Activated naive CD8-positive, alpha-beta T cell (primary cell): ENCODE data around the gene PRDM16.
A peak's percentile ranks its signal among the peaks of the same experiment; 100 is the strongest.

ENCODE experiments used
- H3K27ac Mint-ChIP-seq: one replicate; pipeline ENCODE4 v1.8.0; 2021; ENCODE audit warnings: mixed read lengths
- H3K27me3 Mint-ChIP-seq: one replicate; pipeline ENCODE4 v1.8.0; 2021; ENCODE audit warnings: mixed read lengths
- H3K36me3 Mint-ChIP-seq: one replicate; pipeline ENCODE4 v1.8.0; 2021; ENCODE audit warnings: mixed read lengths
- H3K4me1 Mint-ChIP-seq: one replicate; pipeline ENCODE4 v1.8.0; 2021; ENCODE audit warnings: low read depth, mixed read lengths
- H3K4me3 Mint-ChIP-seq: one replicate; pipeline ENCODE4 v1.8.0; 2021; ENCODE audit warnings: mild to moderate bottlenecking, mixed read lengths
- H3K9me3 Mint-ChIP-seq: one replicate; pipeline ENCODE4 v1.8.0; 2021; ENCODE audit warnings: low read depth, mixed read lengths

Gene PRDM16

GRCh38 chr1:3297756-3298155, 228.8 kb downstream of the PRDM16 start:
- Mint-ChIP-seq H3K4me1 (no peaks in the 10 kb centered on the region), H3K9me3 (no peaks in the 10 kb centered on the region), H3K27ac (no peak overlapping the region), H3K27me3 (no peaks in the 10 kb centered on the region), H3K36me3 (no peaks in the 10 kb centered on the region), H3K4me3 (no peak overlapping the region)

DNA sequence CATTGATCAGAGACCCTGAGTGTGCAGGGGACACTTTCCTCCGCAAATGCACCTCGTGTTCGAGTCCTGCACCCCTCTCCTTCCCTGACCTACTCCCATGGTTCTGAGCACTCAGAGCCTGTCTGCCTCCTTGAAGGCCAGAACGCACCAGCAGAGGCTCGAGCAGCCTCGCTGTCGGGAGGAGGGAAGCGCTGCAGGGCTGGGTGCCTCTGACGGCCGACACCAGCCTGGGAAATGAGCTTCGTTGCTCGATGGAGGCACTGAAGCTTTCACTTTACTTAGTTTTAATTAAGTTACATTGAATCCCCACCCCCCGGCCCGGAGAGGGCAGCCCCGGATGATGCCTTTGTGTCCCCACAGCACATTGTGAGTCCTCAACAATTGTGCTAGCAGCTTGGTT, 229.2 kb downstream of the PRDM16 start:
- Mint-ChIP-seq H3K36me3 (no peaks in the 10 kb centered on the region), H3K4me1 (no peaks in the 10 kb centered on the region), H3K9me3 (no peaks in the 10 kb centered on the region), H3K27ac (no peak overlapping the region), H3K4me3 (no peak overlapping the region), H3K27me3 (no peaks in the 10 kb centered on the region)

DNA sequence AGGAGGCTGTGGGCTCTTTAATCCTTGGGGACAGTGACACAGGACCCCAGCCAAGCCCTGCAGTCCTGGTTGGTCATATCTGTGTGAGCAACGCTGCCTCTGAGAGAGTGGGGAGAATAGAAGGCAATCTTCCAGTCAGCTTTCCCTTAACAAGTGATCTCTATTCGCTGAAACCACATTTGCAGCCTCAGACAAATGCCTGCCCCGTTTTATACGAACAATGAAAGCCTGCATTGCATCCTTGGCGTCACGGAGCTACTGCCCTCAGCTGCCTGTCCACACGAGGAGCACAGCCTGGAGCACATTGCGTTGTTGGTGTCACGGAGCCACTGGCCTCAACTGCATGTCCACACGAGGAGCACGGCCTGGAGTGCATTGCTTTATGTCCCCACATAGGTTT, 235.2 kb downstream of the PRDM16 start:
- H3K36me3 Mint-ChIP-seq, result no peaks in the 10 kb centered on the region
- no peaks in the 10 kb centered on the region for H3K4me1 Mint-ChIP-seq
- H3K9me3 Mint-ChIP-seq, result no peaks in the 10 kb centered on the region
- peaks cover 4% of the 10 kb centered on the region for H3K27me3 Mint-ChIP-seq
- no peak overlapping the region for H3K27ac Mint-ChIP-seq
- no peak overlapping the region for H3K4me3 Mint-ChIP-seq

DNA sequence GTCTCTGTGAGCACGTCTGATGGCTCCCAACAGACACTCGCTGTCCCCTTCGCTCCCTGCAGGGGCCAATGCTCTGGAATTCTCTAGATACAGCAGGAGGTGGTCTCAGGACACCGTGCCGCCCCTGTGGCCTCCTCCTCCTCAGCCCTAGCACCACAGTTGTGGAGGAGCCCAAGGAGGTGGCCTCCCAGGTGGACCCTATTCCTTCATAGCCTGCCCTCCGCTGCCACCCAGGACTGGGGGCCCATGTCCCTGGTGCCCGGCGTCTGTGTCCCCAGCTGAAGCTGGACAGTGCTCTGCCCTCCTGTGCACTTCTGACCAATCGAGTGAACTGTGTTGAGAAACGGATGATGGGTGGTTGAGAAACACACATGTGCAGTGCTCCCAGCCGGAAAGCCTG, 235.7 kb downstream of the PRDM16 start:
- H3K9me3 Mint-ChIP-seq, result no peaks in the 10 kb centered on the region
- no peak overlapping the region for H3K4me3 Mint-ChIP-seq
- peaks cover 4% of the 10 kb centered on the region for H3K27me3 Mint-ChIP-seq
- no peaks in the 10 kb centered on the region for H3K36me3 Mint-ChIP-seq
- no peak overlapping the region for H3K27ac Mint-ChIP-seq
- no peaks in the 10 kb centered on the region for H3K4me1 Mint-ChIP-seq

GRCh38 chr1:3305156-3305555, 236.2 kb downstream of the PRDM16 start:
- H3K9me3 Mint-ChIP-seq, result no peaks in the 10 kb centered on the region
- H3K27ac Mint-ChIP-seq, result no peak overlapping the region
- H3K4me3 Mint-ChIP-seq, result no peak overlapping the region
- no peaks in the 10 kb centered on the region for H3K4me1 Mint-ChIP-seq
- H3K27me3 Mint-ChIP-seq, result peaks cover 4% of the 10 kb centered on the region
- H3K36me3 Mint-ChIP-seq, result no peaks in the 10 kb centered on the region

GRCh38 chr1:3306583-3307291, 237.7 kb downstream of the PRDM16 start:
- H3K36me3 Mint-ChIP-seq, result no peaks in the 10 kb centered on the region
- H3K9me3 Mint-ChIP-seq, result no peaks in the 10 kb centered on the region
- no peaks in the 10 kb centered on the region for H3K4me1 Mint-ChIP-seq
- no peak overlapping the region for H3K4me3 Mint-ChIP-seq
- peaks cover 8% of the 10 kb centered on the region for H3K27me3 Mint-ChIP-seq
- no peak overlapping the region for H3K27ac Mint-ChIP-seq

DNA sequence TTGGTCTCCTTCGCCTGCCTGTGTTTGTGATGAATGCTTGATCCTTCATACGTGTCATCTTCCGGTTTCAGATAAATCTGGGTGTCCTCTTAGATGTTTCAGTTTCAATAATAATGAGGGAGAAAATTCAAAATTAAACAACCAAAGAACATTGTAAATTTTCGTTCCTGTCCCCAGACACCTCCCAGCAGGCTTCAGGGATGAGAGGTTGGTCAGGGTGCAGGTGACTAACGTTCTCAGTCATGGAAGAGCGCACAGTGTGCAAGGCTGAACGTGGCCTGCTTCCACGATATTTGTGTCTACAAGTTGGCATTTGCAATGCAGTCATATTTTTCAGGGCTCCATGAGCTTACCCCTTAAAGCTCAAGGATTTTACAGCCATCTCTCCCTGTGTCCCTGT, 238.4 kb downstream of the PRDM16 start:
- Mint-ChIP-seq H3K27me3 (peaks cover 8% of the 10 kb centered on the region), H3K4me1 (no peaks in the 10 kb centered on the region), H3K4me3 (no peak overlapping the region), H3K27ac (no peak overlapping the region), H3K36me3 (no peaks in the 10 kb centered on the region), H3K9me3 (no peaks in the 10 kb centered on the region)

GRCh38 chr1:3308053-3308452, 239.1 kb downstream of the PRDM16 start:
- Mint-ChIP-seq H3K36me3 (no peaks in the 10 kb centered on the region), H3K9me3 (no peaks in the 10 kb centered on the region), H3K27me3 (peaks cover 8% of the 10 kb centered on the region), H3K4me3 (no peak overlapping the region), H3K4me1 (peaks cover 2% of the 10 kb centered on the region), H3K27ac (no peak overlapping the region)

DNA sequence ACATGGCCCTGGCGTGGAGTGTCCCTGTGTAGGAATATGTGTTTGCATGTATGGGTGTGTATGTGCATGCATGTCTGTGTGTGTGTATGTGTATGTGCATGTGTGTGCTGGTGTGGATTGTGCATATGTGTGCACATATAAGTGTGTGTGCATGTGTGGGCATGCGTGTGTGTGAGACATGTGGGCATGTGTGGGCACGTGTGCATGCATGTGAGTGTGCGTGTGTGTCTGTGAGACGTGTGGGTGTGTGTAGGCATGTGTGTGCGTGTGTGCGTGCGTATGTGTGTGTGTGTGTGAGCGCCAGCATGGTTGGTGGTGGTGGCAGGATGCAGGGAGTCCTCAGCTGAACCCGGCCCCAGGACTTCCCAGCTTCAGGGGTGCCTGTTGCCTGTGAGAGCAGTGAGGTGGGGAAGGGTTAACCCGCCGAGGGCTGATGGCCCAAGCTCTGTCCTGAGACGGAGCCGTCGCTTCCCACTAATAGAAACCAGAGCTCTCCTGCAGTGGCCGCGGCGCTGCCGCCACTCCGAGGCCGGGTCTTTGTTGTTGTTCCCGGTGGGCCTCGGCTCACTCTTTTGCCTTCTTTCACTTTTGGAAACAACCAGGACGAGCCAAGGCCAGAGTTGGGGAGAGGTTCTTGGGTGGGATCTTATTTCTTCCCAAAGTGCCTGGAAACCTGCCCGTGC, 241.9 kb downstream of the PRDM16 start:
- Mint-ChIP-seq H3K36me3 (no peaks in the 10 kb centered on the region), H3K27ac (no peak overlapping the region), H3K9me3 (no peaks in the 10 kb centered on the region), H3K4me1 (peaks cover 4% of the 10 kb centered on the region), H3K4me3 (no peak overlapping the region), H3K27me3 (peaks cover 8% of the 10 kb centered on the region)

DNA sequence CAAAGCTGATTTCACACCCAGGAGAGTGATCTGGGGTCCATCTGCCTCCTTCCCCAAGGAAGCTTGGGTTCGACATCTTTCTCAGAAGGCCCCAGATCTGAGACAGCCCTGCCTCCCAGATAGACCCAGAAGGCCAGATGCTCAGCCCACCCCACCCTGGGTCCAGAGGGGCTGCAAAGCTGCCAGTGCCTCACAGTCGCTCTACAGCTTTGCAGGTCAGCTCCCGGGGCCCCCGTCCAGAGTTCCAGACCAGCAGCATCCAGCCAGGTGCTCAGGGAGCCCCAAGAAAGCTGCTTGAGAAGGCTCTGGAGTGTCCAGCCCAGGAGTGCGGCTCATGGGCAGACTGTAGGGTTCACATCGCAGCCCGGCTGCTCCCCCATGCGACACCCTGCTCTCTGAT, 242.7 kb downstream of the PRDM16 start:
- no peak overlapping the region for H3K4me3 Mint-ChIP-seq
- H3K27ac Mint-ChIP-seq, result no peak overlapping the region
- no peaks in the 10 kb centered on the region for H3K9me3 Mint-ChIP-seq
- H3K36me3 Mint-ChIP-seq, result no peaks in the 10 kb centered on the region
- peaks cover 8% of the 10 kb centered on the region for H3K4me1 Mint-ChIP-seq
- peaks cover 8% of the 10 kb centered on the region for H3K27me3 Mint-ChIP-seq

DNA sequence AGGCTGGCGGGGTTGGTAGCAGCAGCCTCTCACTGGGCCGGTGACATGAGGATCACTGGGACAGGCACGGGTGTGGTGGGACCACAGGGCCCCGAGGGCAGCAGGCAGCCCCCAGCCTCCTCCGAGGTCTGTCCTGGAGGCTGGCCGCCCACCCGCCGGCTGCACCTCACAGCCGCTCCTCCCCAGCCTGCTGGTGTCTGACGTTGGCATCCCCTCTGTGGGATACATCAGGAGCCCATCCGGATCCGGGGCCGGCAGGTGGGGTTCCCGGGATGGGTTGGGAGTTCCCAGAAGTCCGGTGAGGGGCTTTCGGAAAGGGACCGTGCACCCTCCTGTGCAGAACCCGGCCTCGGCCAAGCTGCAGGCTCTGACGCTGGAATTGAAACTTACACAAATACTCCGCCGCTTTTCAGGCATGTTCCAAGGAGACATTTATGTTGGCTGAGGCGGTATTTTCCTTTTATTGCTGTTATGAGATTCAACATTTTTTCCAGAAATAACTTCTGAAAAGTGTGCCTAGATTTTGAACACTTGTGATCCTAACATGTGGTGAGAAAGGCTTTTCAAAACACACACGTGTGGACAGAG, 243.4 kb downstream of the PRDM16 start:
- no peak overlapping the region for H3K4me3 Mint-ChIP-seq
- H3K27me3 Mint-ChIP-seq, result peaks cover 5% of the 10 kb centered on the region

DNA sequence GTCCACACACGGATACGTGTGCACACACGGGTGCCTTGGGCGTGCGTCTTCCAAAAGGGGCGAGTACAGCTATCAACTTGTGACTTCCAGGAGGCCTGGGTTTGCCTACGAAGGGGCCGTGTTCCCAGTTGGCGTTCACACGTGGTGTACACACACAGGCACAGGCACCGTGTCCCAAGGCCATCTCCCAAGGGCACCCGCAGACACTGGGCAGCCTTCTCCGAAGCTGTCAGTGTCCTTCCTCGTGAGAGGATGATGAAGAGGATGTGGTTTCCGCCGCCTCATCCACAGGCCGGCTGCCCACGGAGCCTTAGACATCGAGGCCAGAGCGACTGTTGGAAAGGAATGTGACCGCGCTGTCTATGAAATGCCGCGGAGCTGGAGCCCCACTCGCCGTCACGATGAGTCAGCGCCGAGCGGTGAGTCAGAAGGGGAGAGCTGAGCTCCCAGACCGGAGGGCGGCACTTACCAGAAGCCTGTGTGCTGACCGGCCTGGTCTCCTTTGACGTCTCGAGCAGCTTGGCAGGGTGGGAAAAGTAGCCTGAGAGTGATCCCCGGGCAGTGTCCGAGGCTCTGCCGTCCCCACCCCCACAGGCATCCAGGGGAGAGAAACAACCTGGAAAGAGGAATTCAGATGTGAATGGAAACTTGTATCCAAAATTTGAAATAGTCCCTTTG, 244.0 kb downstream of the PRDM16 start:
- peaks cover 10% of the 10 kb centered on the region for H3K4me1 Mint-ChIP-seq
- no peaks in the 10 kb centered on the region for H3K36me3 Mint-ChIP-seq

More for the DNA sequence above, 243.4 kb downstream of the PRDM16 start:
- Mint-ChIP-seq H3K4me1 (peaks cover 10% of the 10 kb centered on the region), H3K27ac (no peak overlapping the region), H3K36me3 (no peaks in the 10 kb centered on the region), H3K9me3 (no peaks in the 10 kb centered on the region)

GRCh38 chr1:3313576-3313950, 244.6 kb downstream of the PRDM16 start:
- Mint-ChIP-seq H3K4me3 (no peak overlapping the region), H3K27me3 (peaks cover 4% of the 10 kb centered on the region), H3K9me3 (no peaks in the 10 kb centered on the region), H3K27ac (no peak overlapping the region), H3K4me1 (peaks cover 10% of the 10 kb centered on the region), H3K36me3 (no peaks in the 10 kb centered on the region)

More for the DNA sequence above, 244.0 kb downstream of the PRDM16 start:
- no peak overlapping the region for H3K27ac Mint-ChIP-seq
- H3K27me3 Mint-ChIP-seq, result peaks cover 4% of the 10 kb centered on the region
- no peaks in the 10 kb centered on the region for H3K9me3 Mint-ChIP-seq
- H3K4me3 Mint-ChIP-seq, result no peak overlapping the region

DNA sequence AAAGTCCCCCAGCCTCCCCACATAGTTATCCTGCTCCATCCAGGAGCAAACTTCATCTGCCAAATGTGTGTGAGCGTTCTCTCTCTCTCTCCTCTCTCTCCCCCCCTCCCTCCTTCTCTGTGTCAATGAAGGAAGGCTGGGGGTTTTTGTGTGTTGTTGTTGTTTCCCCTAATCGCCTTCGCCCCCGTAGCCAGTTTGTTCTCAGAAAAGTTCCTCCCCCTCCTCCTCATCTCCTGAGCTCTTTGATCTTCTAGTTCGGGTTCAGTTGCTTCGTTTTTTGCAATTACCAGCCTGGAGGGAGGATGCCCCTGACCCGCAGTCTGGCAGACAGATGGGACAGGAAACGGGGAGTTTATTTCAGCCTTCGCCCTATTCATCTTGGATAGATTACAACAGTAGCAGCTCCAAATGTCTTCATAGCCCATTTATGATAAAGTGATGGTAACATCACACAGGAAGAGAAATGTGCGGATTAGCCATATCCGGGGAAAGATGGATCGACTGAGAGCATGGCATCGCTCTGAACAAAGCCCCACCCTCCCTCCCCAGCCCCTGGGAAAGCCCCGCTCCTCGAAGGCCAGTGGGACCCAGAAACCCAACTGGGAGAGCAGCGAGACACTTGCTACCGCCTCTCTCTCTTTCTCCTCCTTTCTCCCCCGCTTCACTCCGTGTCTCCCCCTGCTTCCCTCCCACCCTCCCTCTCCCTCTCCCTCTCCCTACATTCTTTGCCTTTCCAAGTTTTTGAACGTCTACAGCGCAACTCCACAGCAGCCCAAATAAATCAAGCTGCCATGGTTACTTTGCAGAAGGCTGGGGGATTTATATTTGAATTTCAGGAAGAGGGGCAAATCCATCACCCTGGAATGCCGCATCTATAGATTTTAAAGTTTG, 245.7 kb downstream of the PRDM16 start:
- H3K27ac Mint-ChIP-seq, result peak overlapping the region; percentile 50
- H3K4me1 Mint-ChIP-seq, result peaks cover 10% of the 10 kb centered on the region
- H3K9me3 Mint-ChIP-seq, result no peaks in the 10 kb centered on the region
- H3K27me3 Mint-ChIP-seq, result peaks cover 4% of the 10 kb centered on the region
- no peaks in the 10 kb centered on the region for H3K36me3 Mint-ChIP-seq
- no peak overlapping the region for H3K4me3 Mint-ChIP-seq
